Measurements from ENCODE around the gene ITGA4.
A peak's percentile ranks its signal among the peaks of the same experiment; 100 is the strongest.
"Not testable (repeated sequence)": the region's sequence is repeated elsewhere in the genome, so short reads cannot be mapped to it uniquely, and the experiment has no call there.

Gene ITGA4

DNA sequence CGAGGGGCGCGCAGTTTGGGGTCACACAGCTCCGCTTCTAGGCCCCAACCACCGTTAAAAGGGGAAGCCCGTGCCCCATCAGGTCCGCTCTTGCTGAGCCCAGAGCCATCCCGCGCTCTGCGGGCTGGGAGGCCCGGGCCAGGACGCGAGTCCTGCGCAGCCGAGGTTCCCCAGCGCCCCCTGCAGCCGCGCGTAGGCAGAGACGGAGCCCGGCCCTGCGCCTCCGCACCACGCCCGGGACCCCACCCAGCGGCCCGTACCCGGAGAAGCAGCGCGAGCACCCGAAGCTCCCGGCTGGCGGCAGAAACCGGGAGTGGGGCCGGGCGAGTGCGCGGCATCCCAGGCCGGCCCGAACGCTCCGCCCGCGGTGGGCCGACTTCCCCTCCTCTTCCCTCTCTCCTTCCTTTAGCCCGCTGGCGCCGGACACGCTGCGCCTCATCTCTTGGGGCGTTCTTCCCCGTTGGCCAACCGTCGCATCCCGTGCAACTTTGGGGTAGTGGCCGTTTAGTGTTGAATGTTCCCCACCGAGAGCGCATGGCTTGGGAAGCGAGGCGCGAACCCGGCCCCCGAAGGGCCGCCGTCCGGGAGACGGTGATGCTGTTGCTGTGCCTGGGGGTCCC, at the start of gene ITGA4:
Gene ITGA4 (plus strand): TSS at position 266 of the 620 bp plus-strand sequence. CDS start 269 bp downstream, at position 535.
- DNase-seq (ENCODE audit: low read depth) = peak; percentile 62

DNA sequence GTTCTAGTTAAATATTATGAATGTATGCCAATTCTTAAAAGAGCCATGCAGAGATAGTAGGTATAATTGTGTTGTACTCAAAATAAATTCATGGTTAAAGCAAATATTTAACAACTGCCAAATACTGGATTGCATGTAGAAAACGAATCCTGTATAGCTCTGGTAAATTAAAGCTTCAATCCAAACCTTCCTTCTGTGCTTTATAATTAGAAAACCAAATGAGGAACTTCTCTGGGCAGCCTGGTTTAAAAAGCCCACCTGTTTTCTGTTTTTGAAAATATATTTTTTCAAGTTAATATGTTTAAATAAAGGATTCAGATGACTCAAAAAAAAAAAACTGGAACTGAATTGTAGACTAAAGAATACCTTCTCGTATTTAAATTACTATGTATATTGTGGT, 48.3 kb upstream of the ITGA4 start:
- no peak for DNase-seq (ENCODE audit: low read depth)

DNA sequence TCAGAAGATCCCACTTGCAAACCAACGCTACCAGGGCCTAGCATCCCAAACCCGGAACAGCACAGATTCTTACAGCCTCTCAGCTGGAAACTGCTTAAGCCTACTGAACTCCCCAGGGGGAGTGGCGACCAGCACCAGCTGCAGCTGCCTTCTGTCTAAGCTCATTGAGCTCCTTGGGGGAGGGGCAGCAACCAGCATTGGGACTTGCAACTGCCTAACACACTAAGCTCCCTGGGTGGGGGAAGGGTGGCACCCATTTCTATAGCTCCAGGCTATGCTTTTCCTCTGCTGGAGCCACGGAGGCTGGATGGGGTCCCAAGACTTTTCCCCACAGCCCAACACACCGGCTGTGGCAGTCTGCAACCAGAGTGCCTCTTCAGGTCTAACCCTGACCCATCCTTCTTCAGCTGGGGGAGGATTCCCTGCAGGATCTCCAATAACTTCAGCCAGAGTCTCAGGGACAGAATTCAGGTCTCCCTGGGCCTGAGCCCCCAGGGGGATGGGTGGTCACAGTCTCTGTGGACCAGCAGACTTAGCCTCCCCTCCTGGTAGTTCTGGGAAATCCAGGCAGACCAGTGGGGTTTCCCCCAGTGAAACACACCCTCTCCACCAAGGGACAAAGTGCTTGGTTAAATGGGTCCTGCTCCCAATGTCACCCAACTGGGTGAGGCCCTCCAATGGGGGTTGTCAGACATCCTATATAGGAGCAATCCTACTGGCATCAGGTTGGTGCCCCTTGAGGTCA, 45.9 kb upstream of the ITGA4 start:
- no peak for DNase-seq (ENCODE audit: low read depth)

DNA sequence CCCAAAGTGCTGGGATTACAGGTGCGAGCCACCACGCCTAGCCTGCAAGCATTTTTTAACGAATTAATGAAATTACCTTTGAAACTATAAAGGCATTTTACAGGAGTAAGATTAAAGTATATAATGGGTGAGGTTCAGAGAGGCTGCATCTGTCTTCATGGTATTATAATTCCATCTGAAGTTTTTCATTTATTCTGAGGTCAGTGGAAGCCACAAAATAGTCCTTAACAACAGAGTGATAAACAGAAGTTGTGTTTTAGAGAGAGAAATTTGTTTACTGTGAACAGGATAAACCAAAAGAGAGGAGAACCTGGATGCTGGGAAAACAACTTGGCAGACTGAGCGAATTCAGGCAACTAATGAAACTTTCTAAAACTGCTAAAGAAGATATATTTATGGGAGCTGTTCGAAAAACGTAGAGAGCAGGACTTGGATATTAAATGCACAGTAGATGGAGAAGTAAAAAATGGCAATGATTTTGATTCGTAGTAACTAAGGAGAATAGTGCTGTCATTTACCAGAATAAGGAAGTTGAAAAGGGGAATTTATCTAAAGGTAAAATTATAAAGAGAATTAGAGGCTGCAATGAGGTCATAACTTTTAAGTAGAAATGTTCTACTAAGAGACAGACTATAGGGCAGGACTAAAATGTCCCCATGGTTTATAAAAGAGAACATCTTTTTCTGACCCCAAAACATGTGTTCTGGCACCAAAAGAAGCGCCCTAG, 37.9 kb upstream of the ITGA4 start:
- no peak for DNase-seq (ENCODE audit: low read depth)

DNA sequence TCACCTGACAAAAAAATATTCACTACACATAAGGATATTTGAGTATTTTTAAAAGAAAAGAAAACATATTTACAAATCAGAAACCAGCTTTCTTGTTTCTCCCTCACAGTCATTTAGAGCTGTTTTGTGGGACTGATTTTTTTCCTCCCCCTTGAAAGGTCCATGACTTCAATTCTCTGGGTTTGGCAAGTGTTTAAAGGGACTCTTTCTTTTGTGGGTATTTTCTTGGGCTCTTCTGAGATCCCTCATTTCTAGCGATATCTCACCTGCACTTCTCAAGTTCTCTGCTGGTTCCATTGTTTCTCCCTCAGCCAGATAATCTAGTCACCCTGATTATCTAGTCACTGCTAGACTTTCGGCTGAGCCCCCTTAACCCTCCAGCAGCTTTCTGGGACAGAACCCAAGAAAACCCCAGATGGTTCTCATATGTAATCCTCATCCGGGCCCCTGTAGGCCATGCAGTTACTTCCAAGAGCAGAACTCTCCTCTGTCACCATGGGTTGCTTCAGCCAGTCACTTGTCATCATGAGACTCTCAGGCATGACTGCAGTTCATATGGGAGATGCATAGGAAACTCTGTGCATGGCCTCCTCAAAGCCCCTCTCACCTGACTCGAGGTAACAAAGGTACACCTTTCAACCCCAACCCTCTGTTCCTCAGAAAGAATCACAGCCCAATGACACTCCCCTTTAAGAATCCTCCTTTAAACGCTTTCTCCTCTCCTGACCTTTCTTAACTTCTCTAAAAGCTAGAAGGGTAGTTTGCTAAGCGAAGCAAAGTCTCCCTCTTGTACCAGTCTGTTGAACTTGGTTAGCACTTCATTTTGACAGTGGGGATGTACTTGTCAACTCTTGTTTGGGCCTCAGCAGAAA, 36.7 kb upstream of the ITGA4 start:
- DNase-seq (ENCODE audit: low read depth) = no peak

DNA sequence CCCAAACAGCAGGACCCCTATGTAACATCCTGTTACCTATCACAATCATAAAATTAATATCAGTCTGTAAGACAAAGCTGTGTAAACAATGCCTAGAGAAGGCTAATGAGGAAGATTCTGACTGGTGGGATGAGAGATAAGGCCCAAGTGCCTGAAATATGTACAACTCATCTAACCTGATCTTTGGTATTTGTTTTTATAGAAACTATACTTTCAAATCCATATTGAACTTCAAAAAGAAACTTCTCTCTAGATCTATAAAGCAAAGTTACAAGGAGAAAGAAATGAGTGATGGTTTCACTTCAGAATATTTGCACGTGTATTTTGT, 36.1 kb upstream of the ITGA4 start:
- DNase-seq (ENCODE audit: low read depth) = no peak

DNA sequence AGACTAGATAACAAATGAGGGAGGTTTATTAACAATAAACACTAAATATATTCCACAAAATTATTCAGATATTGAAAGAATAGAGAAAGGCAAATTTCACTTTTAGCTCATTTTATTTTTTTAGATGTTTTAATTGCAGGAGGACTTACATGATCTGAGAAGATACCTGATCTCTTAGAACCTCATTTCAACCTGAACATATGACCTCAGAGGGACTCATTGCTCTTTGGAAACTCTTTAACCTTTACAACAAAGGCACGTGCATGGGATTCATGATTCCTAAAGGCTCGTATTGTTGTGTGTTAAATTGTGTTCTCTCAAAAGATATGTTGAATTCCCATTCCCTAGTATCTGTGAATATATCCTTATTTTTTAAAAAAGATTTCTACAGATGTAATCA, 35.7 kb upstream of the ITGA4 start:
- no peak for DNase-seq (ENCODE audit: low read depth)

DNA sequence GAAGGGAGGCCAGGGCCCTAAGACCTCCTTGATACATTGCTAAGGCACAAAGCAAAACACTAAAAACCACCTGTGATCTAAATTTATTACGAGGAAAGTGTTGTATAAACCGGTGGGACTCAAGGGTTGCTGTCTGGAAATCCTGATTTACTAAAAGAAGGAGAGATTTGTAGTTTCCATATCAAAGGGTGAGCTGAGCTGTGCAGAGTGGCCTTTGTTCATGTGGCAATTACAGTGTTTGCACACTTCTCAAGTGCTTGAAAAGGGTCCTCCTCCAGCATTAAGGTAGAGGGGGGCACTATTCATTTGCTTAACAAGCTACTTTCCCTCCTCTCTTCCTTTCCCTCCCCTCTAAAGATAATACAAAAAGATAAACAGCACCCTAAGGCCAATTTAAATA, 30.5 kb upstream of the ITGA4 start:
- no peak for DNase-seq (ENCODE audit: low read depth)

DNA sequence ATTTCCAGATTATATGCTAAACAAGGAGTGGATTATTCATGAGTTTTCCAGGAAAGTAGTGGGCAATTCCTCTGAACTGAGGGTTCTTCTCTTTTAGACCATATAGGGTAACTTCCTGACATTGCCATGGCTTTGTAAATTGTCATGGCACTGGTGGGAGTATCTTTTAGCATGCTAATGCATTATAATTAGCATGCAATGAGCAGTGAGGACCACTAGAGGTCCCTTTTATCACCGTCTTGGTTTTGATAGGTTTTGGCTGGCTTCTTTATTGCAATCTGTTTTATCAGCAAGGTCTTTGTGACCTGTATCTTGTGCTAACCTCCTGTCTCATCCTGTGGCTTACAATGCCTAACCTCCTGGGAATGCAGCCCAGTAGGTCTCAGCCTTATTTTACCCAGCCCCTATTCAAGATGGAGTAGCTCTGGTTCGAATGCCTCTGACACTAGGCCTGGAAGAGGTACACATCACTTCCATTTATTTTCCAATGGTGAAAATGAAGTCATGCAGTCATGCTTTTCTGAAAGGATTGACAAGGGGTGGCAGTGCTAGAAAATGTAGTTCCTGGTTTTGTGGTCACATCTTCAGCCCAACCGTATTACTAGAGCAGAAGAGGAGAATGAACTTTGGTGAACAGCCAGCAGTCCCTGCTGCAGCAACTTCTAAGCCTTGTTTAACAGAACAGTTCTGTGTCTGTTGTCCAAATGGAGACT, 26.6 kb upstream of the ITGA4 start:
- no peak for DNase-seq (ENCODE audit: low read depth)

DNA sequence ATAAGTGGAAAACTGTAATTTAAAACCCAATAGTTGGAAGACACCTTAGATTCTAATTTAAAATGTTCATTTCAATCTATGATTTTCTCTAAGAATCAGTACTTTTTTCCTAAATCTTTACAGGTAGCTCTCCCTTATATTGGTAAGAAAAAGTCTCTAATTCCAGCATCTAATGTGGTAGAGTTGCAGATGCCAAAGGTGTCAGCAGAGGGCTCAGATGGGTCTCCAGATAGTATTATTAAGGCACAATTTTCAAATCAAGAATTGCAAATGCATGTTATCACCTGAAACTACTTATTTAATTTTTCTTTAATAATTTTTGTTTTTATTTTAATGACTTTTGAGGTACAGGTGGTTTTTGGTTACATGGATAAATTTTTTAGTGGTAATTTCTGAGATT, 25.5 kb upstream of the ITGA4 start:
- no peak for DNase-seq (ENCODE audit: low read depth)

DNA sequence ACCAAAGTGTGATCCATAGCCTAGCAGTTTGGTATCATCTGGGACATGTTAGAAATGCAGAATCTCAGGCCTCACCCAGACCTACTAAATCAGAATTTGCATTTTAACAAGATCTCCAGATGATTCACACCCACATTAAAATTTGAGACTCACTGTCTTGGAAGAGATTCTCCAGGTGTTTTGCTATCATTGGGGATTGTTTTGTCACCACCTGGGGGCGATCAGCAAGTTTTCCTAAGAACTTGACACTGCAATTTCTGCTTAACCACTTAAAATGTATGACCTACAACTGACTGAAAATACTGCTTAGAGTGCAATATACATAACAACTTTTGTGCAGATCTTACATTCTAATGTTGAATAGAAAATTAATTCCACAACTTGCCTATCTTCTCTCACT, 18.9 kb upstream of the ITGA4 start:
- no peak for DNase-seq (ENCODE audit: low read depth)

DNA sequence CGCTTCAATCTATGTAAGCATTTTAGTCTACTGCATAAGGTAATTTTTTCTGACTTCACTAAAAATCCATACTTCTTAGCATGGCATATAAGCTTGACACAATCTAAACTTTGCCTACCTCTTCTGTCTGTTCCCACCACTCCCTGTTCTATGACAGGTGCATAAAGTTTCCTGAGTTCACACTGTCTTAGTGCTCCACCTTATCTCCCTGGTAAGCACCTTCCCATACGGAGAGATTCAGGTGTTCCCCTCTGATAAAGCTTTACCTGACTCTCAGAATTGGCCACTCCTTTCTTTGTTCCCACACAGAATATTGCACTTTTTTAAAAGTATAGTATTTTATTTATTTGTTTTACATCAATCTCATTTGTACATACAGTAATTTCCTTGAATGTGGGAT, 16.8 kb upstream of the ITGA4 start:
- no peak for DNase-seq (ENCODE audit: low read depth)

DNA sequence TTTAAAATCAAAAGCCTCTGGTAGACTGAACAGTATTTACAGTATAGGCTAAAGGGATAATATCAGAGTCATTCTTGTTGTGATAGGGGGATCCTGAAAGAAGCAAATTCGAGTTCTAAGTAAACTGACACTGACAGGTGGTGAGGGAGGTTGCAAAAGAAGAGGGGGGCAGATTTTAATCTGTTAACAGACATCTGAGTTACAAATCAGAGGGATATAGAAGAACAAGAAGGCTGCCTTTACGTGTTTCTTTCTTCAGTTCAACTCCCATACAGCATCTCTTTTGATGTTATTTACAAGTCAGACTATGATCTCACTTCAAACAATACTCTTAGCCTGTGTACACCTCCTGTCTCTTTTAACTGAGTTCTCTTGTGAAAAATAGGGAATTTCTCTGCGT, 16.3 kb upstream of the ITGA4 start:
- DNase-seq (ENCODE audit: low read depth) = no peak

DNA sequence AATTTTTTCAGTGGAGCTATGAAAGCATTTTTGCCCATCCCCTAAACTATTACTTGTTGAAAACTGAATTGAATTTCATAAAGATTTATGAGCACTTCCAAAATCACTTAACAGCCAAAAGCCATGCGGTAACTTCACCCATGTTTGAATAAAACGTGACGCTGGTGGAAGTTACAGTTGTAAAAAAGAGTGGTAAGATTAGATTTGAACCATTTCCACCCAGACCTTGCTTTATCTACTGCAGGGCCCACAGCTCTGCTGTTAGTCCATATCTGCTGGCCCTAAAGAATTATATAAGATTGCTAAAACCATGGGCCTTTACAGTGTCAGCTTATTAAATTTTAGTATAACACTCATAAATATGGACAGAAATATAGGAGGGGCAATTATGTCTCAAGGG, 15.5 kb upstream of the ITGA4 start:
- no peak for DNase-seq (ENCODE audit: low read depth)

DNA sequence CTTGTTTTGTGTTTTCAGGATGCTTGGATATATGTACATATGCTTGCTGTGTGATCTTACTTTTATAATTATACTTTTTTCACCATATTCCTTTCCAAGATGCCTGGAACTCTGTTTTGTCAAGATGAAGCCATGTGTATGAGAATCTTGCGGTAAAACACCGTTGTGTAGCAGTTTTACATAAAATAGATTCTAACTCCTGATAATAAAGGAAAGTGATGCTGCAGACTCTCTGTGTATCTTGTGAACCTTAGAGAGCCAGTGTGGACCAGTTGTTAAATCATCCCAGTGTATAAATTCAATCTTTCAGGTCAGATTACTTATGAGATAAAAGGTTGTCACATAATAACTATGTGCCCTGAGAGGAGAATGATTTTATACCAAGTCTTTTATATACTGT, 12.5 kb upstream of the ITGA4 start:
- DNase-seq (ENCODE audit: low read depth) = no peak

DNA sequence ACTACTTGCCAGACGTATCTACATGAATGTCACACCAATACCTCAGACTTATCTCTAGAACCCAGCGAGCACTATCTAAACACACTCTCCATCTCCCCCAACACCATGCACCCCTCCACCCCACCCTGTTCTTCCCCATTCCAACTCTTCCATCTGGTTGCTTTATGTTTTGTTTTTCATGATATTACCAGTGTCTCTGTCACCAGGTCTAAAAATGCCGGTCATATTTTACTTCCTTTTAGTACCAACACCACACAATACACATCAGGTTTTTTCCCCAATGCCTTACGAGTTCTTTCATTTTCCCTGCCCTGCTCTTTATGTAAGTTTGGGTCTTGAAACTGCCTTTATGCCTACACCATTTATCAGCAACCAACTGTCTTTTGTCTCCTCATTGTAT, 10.2 kb upstream of the ITGA4 start:
- DNase-seq (ENCODE audit: low read depth) = no peak

DNA sequence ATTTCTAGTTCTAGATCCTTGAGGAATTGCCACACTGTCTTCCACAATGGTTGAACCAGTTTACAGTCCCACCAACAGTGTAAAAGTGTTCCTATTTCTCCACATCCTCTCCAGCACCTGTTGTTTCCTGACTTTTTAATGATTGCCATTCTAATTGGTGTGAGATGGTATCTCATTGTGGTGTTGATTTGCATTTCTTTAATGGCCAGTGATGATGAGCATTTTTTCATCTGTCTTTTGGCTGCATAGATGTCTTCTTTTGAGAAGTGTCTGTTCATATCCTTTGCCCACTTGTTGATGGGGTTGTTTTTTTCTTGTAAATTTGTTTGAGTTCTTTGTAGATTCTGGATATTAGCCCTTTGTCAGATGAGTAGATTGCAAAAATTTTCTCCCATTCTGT, 7.9 kb upstream of the ITGA4 start:
- not testable (repeated sequence) for DNase-seq (ENCODE audit: low read depth)

DNA sequence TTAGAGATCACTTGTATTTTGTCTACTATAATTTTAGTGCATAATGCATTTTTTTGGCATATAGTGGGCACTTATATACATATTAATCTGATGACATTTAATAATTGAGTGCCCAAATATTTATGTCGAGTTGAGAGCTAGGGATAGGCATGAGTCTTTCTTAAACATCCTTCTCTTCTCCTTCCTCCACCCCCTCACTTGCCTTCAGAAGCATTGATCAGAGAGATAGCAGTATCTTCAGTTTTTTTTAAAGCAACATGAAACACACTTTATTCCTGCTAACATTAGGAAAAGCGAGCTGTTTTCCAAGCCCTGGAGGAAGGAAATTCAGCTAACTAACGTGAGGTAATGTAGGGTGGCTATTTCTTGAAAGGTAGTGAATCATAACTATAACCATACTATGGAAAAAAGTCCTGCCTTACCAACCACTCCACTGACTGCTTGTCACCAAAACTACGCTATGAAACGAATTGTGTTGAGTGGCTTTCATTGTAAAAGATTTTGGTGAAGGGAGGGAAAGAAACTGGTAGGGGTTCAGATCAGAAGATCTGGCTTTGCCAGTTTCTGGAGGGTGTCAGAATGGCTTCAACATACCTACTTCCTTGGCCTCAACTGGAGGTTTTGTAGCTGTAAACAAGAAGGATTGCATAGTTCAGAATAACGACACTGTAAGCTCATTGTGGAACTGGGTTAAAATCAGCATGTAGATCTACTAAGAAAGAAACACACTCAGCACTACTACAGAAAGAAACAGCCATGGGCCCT, 2.3 kb upstream of the ITGA4 start:
- DNase-seq (ENCODE audit: low read depth) = no peak

DNA sequence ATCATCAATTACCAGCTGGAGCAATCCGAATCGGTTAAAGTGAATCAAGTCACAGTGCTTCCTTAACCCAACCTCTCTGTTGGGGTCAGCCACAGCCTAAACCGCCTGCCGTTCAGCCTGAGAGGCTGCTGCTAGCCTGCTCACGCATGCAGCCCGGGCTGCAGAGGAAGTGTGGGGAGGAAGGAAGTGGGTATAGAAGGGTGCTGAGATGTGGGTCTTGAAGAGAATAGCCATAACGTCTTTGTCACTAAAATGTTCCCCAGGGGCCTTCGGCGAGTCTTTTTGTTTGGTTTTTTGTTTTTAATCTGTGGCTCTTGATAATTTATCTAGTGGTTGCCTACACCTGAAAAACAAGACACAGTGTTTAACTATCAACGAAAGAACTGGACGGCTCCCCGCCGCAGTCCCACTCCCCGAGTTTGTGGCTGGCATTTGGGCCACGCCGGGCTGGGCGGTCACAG, 496 bp upstream of the ITGA4 start:
- DNase-seq (ENCODE audit: low read depth) = peak; percentile 23

DNA sequence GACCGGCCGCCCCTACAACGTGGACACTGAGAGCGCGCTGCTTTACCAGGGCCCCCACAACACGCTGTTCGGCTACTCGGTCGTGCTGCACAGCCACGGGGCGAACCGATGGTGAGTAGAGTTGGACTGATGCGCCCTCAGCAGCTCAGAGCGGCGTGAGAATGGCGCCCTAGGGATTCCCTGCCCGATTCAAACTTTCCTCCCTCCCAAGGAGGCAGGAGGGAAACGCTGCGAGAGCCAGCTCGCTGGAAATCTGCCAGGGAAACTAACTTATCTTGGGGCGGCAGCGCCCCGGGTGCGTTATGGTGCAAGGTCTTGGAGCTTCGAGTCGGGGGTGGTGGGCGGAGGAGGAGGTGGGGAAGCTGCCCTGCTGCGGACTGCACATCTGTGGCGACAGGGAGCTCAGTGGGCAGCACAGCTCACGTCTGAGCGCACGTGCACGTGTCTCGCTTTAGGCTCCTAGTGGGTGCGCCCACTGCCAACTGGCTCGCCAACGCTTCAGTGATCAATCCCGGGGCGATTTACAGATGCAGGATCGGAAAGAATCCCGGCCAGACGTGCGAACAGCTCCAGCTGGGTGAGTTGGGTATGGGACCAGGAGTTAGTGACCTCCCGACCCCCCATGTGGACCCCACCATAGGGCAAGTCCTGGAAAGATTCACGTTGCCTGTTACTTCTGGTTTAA, 697 bp downstream of the ITGA4 start:
- DNase-seq (ENCODE audit: low read depth) = peak; percentile 31
